LNCaP clone FGC (cell line): ENCODE results near the gene ESYT2.
"Not testable (repeated sequence)": the region's sequence is repeated elsewhere in the genome, so short reads cannot be mapped to it uniquely, and the experiment has no call there.

Experiments
- DNase-seq: peaks from one replicate; pipeline ENCODE4 v3.0.0-alpha.2; 2011; ENCODE audit warnings: low read depth
- H3K4me3 ChIP-seq: 2 replicates; pipeline ENCODE4 v1.5.1; 2011; ENCODE audit warnings: mild to moderate bottlenecking, low read depth, low read length, control low read depth
- TF ChIP-seq, protein P1 (sequence below): IDR thresholded peaks from 2 replicates; pipeline ENCODE4 v1.5.1; 2012; ENCODE audit warnings: mild to moderate bottlenecking; ENCODE audit not compliant: control insufficient read depth, insufficient read depth; ENCODE audit errors: extremely low read depth

ESYT2 gene

GRCh38 chr7:158865977-158866376, 36.7 kb upstream of the ESYT2 start:
- DNase-seq, result no peak
- no peak overlapping the region for H3K4me3 ChIP-seq
- TF ChIP-seq, protein P1, sequence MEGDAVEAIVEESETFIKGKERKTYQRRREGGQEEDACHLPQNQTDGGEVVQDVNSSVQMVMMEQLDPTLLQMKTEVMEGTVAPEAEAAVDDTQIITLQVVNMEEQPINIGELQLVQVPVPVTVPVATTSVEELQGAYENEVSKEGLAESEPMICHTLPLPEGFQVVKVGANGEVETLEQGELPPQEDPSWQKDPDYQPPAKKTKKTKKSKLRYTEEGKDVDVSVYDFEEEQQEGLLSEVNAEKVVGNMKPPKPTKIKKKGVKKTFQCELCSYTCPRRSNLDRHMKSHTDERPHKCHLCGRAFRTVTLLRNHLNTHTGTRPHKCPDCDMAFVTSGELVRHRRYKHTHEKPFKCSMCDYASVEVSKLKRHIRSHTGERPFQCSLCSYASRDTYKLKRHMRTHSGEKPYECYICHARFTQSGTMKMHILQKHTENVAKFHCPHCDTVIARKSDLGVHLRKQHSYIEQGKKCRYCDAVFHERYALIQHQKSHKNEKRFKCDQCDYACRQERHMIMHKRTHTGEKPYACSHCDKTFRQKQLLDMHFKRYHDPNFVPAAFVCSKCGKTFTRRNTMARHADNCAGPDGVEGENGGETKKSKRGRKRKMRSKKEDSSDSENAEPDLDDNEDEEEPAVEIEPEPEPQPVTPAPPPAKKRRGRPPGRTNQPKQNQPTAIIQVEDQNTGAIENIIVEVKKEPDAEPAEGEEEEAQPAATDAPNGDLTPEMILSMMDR, result no peak

DNA sequence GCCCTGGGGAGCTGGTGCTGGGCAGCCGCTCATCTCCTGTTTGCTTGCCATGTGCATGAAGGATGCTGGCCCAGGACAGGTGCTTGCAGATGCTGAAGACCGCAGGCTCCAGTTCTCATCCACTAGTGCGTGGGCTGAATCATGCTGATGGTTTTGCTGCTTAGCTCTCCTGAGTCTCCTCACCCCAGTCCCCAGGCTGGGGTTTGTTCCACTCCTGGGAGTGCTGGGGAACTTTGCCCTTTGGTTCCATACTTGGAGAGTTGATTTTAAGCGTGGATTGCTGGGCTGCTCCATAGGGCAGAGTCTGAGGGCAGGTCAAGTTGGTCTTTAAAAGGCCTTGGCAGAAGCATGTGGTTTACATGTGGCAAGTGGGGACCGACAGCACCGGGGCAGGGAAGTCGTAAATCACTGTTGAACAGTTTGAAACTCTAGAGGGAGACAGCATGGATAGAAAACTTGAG, 36.2 kb upstream of the ESYT2 start:
- TF ChIP-seq, protein P1, result no peak
- H3K4me3 ChIP-seq, result no peak overlapping the region
- no peak for DNase-seq

GRCh38 chr7:158864833-158865232, 35.5 kb upstream of the ESYT2 start:
- TF ChIP-seq, protein P1, result no peak
- DNase-seq, result no peak
- H3K4me3 ChIP-seq, result no peak overlapping the region

GRCh38 chr7:158864507-158864820, 35.2 kb upstream of the ESYT2 start:
- H3K4me3 ChIP-seq, result no peak overlapping the region
- TF ChIP-seq, protein P1, result no peak
- no peak for DNase-seq

- DNase-seq, result no peak
- no peak overlapping the region for H3K4me3 ChIP-seq
- TF ChIP-seq, protein P1, result no peak
Measured at GRCh38 chr7:158863611-158864506, 34.5 kb upstream of the ESYT2 start.

GRCh38 chr7:158862985-158863610, 33.8 kb upstream of the ESYT2 start:
- DNase-seq, H3K4me3 ChIP-seq: not testable (repeated sequence)

GRCh38 chr7:158861936-158862704, 32.8 kb upstream of the ESYT2 start:
- TF ChIP-seq, protein P1, result no peak
- DNase-seq, result no peak

More at GRCh38 chr7:158861936-158862704, 32.8 kb upstream of the ESYT2 start:
- no peak overlapping the region for H3K4me3 ChIP-seq
